K562 (cell line): ENCODE measurements around the gene WWOX. TPM values are rescaled to one million over a fixed set of nuclear protein-coding genes. Genes with fewer than 3 reads are reported as not detected.

Experiments
- ATAC-seq: fragments of 200-7000 bp; cut with Tn5 transposase; 3 replicates; pipeline ENCODE4 v1.9.1; 2020; ENCODE audit warnings: moderate library complexity
- BruUV-seq: library from RNA; stranded (reverse); fragments of 400-500 nt; replicated peaks from 2 replicates; lab custom pipeline; 2021; lab: Mats Ljungman, UMichigan
- CTCF ChIA-PET: fragments of 300-600 bp; formaldehyde crosslinking; extraction: SDS; loops from one replicate; lab custom pipeline; 2021; ENCODE audit warnings: low intra/inter-chr PET ratio; lab: Yijun Ruan, JAX
- POLR2A ChIA-PET: fragments of 300-600, 350-650 bp; sonication (Branson Sonifier 250); formaldehyde crosslinking; extraction: SDS; loops from one replicate; lab custom pipeline; 2021; ENCODE audit warnings: antibody characterized with exemption, inconsistent platforms; lab: Yijun Ruan, JAX
- DNase-seq, 4 experiments: peaks; one replicate each; pipeline versions ENCODE4 v3.0.0 to v3.0.0-alpha.2; 2011 to 2018; ENCODE audit warnings: low spot score in 3 of 4, mixed read lengths in 3 of 4; ENCODE audit errors: extremely low read depth in 1 of 4
- FAIRE-seq: peaks from 2 replicates; lab custom pipeline; 2011; peaks lifted over from hg19 to GRCh38; lab: Jason Lieb, UNC
- H2AFZ ChIP-seq: 2 replicates; pipeline ENCODE4 v1.6.0; 2011; ENCODE audit warnings: low read depth, low read length, control low read depth, inconsistent platforms
- H3K27ac ChIP-seq: fragments of 200-600 bp; 3 replicates; pipeline ENCODE4 v1.8.0; 2011; ENCODE audit warnings: low read depth, mild to moderate bottlenecking, control low read depth, inconsistent platforms, low read length, moderate library complexity, mixed read lengths; ENCODE audit errors: extremely low read depth
- H3K27me3 ChIP-seq, 2 experiments: fragments of 300-600 bp in 1 of 2; 2 replicates in 1 of 2; 3 replicates in 1 of 2; pipeline versions ENCODE4 v1.6.0 to v1.8.0; 2011; ENCODE audit warnings: inconsistent platforms in 2 of 2, low read length in 2 of 2, mild to moderate bottlenecking in 1 of 2, mixed read lengths in 1 of 2, moderate library complexity in 1 of 2; ENCODE audit not compliant: control insufficient read depth in 2 of 2, insufficient read depth in 2 of 2
- H3K36me3 ChIP-seq: fragments of 300-600 bp; 3 replicates; pipeline ENCODE4 v1.8.0; 2011; ENCODE audit warnings: mild to moderate bottlenecking, low read length, inconsistent platforms; ENCODE audit not compliant: control insufficient read depth, insufficient read depth
- H3K4me1 ChIP-seq, 2 experiments: fragments of 200-600 bp in 1 of 2; replicated peaks in 1 of 2; 2 replicates in 1 of 2; 3 replicates in 1 of 2; pipeline versions ENCODE4 v1.5.1 to v1.8.0; 2011; ENCODE audit warnings: inconsistent platforms in 2 of 2, low read length in 2 of 2, mild to moderate bottlenecking in 1 of 2, mixed read lengths in 1 of 2, moderate library complexity in 1 of 2; ENCODE audit not compliant: control insufficient read depth in 2 of 2, insufficient read depth in 2 of 2
- H3K4me2 ChIP-seq: 2 replicates; pipeline ENCODE4 v1.6.1; 2011; ENCODE audit warnings: low read length, control low read depth, inconsistent platforms, mixed read lengths; ENCODE audit not compliant: insufficient read depth
- H3K4me3 ChIP-seq: fragments of 200-600 bp; sonication (generic), shearing (Covaris generic); 2 replicates; pipeline ENCODE4 v1.5.1; 2016; ENCODE audit warnings: control low read depth, inconsistent platforms
- H3K79me2 ChIP-seq: fragments of 200-600 bp; 3 replicates; pipeline ENCODE4 v1.8.0; 2011; ENCODE audit warnings: low read length, inconsistent platforms; ENCODE audit not compliant: control insufficient read depth, insufficient read depth
- H3K9ac ChIP-seq, 2 experiments: 2 replicates each; pipeline versions ENCODE4 v1.6.0 to v1.6.1; 2011; ENCODE audit warnings: low read depth in 2 of 2, low read length in 2 of 2, control low read depth in 1 of 2, inconsistent platforms in 1 of 2, mild to moderate bottlenecking in 1 of 2, mixed read lengths in 1 of 2; ENCODE audit not compliant: insufficient read depth in 1 of 2
- H3K9me1 ChIP-seq: one replicate; pipeline ENCODE4 v1.6.0; 2011; ENCODE audit warnings: inconsistent platforms, mild to moderate bottlenecking, low read length, moderate library complexity; ENCODE audit not compliant: control insufficient read depth, insufficient read depth
- H3K9me3 ChIP-seq: replicated peaks from 2 replicates; pipeline ENCODE4 v1.5.1; 2011; ENCODE audit warnings: low read depth, low read length, inconsistent platforms; ENCODE audit not compliant: control insufficient read depth, insufficient read depth
- H4K20me1 ChIP-seq: replicated peaks from 2 replicates; pipeline ENCODE4 v1.6.1; 2011; ENCODE audit warnings: low read length, inconsistent platforms, mixed read lengths; ENCODE audit not compliant: control insufficient read depth, insufficient read depth
- BMI1 ChIP-seq: fragments of 150-350 bp; IDR thresholded peaks from 2 replicates; pipeline ENCODE4 v1.6.1; 2014; ENCODE audit warnings: low read length
- EGR1 ChIP-seq: fragments of 450-650 bp; conservative IDR thresholded peaks from 2 replicates; pipeline ENCODE4 v1.6.1; 2017; ENCODE audit warnings: mild to moderate bottlenecking
- HCFC1 ChIP-seq: IDR thresholded peaks from 2 replicates; pipeline ENCODE4 v1.6.1; 2012; ENCODE audit warnings: low read depth, low read length, improper control_type of control experiment
- NR1H2 ChIP-seq: sonication (generic); formaldehyde crosslinking; IDR thresholded peaks from 2 replicates; pipeline ENCODE4 v1.4.0; 2020; ENCODE audit warnings: mild to moderate bottlenecking, missing genetic modification reagents
- RUNX1 ChIP-seq: sonication (generic); IDR thresholded peaks from 2 replicates; pipeline ENCODE4 v1.6.1; 2016; ENCODE audit warnings: antibody characterized with exemption, low read depth
- TAF7 ChIP-seq: fragments of 450-650 bp; IDR thresholded peaks from 2 replicates; pipeline ENCODE4 v1.6.1; 2016; ENCODE audit warnings: missing genetic modification characterization, missing compliant biosample characterization
- WGBS: fragments of 100-300 bp; shearing (Covaris generic); methylation state at CpG from one replicate; pipeline ENCODE4 v1.1.6; 2016; ENCODE audit warnings: low coverage, mixed read lengths; ENCODE audit not compliant: insufficient coverage; ENCODE audit errors: missing lambda C conversion rate; 5-methylcytosine and 5-hydroxymethylcytosine counted together
- in situ Hi-C: fragments of 300-500 bp; cut with MboI; formaldehyde crosslinking; loops from 4 replicates; pipeline ENCODE4 v1.15.0; 2018; ENCODE audit warnings: inconsistent platforms, mixed read lengths
- intact Hi-C: fragments of 100-400 bp; cut with micrococcal nuclease; formaldehyde crosslinking; loops from 2 replicates; pipeline ENCODE4 v1.14.2; 2022
- polyA plus RNA-seq, 8 experiments: library from polyadenylated mRNA; depleted of rRNA in 4 of 8; stranded (reverse) in 5 of 8; unstranded in 3 of 8; fragments of >200 nt; fragmentation: Nextera tagmentation in 2 of 8; fragmentation: Illumina TruSeq in 1 of 8; extraction: Ambion mirVana in 2 of 8; extraction: Trizol in 1 of 8; gene quantifications; 2 replicates each; pipeline versions ENCODE4 v1.2.1 to v1.2.3, GENCODE V29; 2011 to 2014; ENCODE audit warnings: inconsistent platforms in 1 of 8, missing spikeins in 1 of 8
- total RNA-seq, 7 experiments: library from RNA; depleted of rRNA in 6 of 7; stranded (reverse); fragments of >200 nt in 6 of 7; fragmentation: Illumina TruSeq in 2 of 7; extraction: Trizol in 2 of 7; gene quantifications; 2 replicates each; pipeline versions ENCODE4 v1.2.1 to v1.2.3, GENCODE V29; 2011 to 2021; ENCODE audit warnings: low replicate concordance in 1 of 7
- TF ChIP-seq, protein P1 (sequence below): fragments of 450-650 bp; formaldehyde crosslinking; IDR thresholded peaks from 2 replicates; pipeline ENCODE4 v1.4.0; 2020; ENCODE audit warnings: mild to moderate bottlenecking, moderate library complexity
- TF ChIP-seq, protein P2 (sequence below): fragments of 250-450 bp; sonication (Bioruptor Pico); IDR thresholded peaks from 2 replicates; pipeline ENCODE4 v1.4.0; 2020

Gene WWOX
- total and polyA plus RNA-seq, 9 of the 15 experiments (the other 6 are each of a cell fraction or from before 2014, with no cell fraction given): 1.6 to 22.7 (median 8.1) TPM

DNA sequence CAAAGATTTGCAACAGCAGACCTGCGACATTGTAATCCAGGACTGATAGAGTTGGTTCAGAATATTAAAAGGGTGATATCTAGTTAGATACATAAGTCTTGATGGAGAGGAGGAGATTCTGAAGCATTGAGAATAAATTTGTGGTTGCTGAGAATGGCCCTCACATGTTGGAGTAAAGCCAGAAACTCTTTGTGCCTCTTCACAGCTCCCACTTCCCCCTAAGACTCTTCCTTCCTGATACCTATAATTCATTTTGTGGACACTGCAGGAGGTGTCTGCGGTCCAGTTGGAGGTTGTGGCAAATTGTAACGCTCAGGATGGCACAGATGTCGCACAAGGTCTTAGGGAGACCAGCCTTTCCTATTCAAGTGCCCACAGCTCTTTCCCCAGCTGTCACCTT lies 17.5 kb downstream of the WWOX start:
- POLR2A ChIA-PET: interaction anchor here (0.6 kb wide), 1 partner anchor 113 kb away, joined by 3 read pairs; no protein-coding TSS in a partner anchor
- no TSS peak for BruUV-seq
- H3K4me1 ChIP-seq: no peaks in the 10 kb centered on the region

More for the DNA sequence above, 17.5 kb downstream of the WWOX start:
- in situ Hi-C loops: no loop called here
- Histone ChIP-seq H3K9ac (no peak overlapping the region), H3K4me2 (no peak overlapping the region), H3K4me3 (no peak overlapping the region), H3K9me1 (no peaks in the 10 kb centered on the region), H3K79me2 (no peaks in the 10 kb centered on the region), H3K27ac (no peak overlapping the region), H3K9me3 (no peaks in the 10 kb centered on the region), H3K36me3 (peaks cover 11% of the 10 kb centered on the region; the same call in 2 of the 3 replicates), H2AFZ (no peak overlapping the region), H4K20me1 (no peaks in the 10 kb centered on the region), H3K27me3 (no peaks in the 10 kb centered on the region)
- TF ChIP-seq, protein P1, sequence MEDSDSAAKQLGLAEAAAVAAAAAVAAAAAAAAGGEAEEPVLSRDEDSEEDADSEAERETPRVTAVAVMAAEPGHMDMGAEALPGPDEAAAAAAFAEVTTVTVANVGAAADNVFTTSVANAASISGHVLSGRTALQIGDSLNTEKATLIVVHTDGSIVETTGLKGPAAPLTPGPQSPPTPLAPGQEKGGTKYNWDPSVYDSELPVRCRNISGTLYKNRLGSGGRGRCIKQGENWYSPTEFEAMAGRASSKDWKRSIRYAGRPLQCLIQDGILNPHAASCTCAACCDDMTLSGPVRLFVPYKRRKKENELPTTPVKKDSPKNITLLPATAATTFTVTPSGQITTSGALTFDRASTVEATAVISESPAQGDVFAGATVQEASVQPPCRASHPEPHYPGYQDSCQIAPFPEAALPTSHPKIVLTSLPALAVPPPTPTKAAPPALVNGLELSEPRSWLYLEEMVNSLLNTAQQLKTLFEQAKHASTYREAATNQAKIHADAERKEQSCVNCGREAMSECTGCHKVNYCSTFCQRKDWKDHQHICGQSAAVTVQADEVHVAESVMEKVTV (CRISPR knock-in tag): no peak
- TF ChIP-seq HCFC1 (no peak), EGR1 (no peak), NR1H2 (CRISPR knock-in tag) (no peak), TAF7 (tag) (no peak), RUNX1 (no peak), BMI1 (no peak)
- TF ChIP-seq, protein P2, sequence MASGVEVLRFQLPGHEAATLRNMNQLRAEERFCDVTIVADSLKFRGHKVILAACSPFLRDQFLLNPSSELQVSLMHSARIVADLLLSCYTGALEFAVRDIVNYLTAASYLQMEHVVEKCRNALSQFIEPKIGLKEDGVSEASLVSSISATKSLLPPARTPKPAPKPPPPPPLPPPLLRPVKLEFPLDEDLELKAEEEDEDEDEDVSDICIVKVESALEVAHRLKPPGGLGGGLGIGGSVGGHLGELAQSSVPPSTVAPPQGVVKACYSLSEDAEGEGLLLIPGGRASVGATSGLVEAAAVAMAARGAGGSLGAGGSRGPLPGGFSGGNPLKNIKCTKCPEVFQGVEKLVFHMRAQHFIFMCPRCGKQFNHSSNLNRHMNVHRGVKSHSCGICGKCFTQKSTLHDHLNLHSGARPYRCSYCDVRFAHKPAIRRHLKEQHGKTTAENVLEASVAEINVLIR (CRISPR knock-in tag): no peak
- 46% methylated on average over 4 of the region's 4 CpGs for WGBS
- ATAC-seq: no peak
- CTCF ChIA-PET: no interaction called here
- FAIRE-seq: no peak
- no peak for DNase-seq
- intact Hi-C loops: no loop called here
